ENCODE measurements around the gene HOXD3. TPM values are rescaled to one million over a fixed set of nuclear protein-coding genes. Genes with fewer than 3 reads are reported as not detected.

The HOXD3 gene
- total and polyA plus RNA-seq, 4 donors = 0.07 to 2.5 (median 0.64) TPM

DNA sequence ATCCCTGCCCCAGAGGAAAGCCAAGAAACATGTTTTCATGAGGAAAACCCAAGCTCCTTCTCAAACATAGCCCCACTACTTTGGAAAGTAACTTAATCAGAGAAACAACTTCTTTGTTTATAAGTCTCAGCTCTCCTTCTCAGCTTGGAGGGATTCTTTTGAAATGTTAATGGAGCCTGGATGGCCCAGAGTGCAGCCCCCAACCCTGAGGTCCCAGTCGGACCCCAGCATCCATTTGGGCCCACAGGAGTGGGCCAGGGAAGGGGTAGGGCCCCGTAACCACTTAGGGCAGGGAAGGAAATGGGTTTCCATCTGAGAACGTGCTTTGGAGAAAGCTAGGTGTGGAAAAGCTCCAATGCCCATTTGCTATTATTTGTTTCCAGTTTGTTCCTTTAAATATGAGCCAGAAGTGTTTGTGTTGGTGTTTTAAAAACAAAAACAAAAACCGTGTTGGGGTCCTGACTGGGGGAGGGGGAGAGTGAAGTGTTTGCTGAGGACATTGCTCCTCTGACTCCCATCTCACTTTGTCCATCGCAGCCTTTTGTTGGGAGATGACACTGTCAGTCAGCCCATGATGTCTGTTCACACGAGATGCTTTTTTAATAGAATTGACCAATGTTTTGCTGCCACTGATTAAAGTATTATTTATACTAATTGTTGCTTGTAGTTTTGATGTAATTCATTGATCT is 1.6 kb upstream of the HOXD3 start:
- ATAC-seq (ENCODE audit: insufficient read depth, low FRiP score) (no peak), DNase-seq (peak in 1 of 3 donors; percentile 1)
- Histone ChIP-seq H3K4me1 (ENCODE audit: control insufficient read depth in 5 of 5, insufficient read depth in 5 of 5, low read length in 5 of 5) (peaks cover 0 to 22% (median 9%) of the 10 kb centered on the region in 5 donors), H3K27me3 (ENCODE audit: control insufficient read depth in 3 of 3, insufficient read depth in 3 of 3, low read length in 2 of 3) (peaks cover 34 to 96% (median 91%) of the 10 kb centered on the region in 3 donors), H3K9ac (ENCODE audit: insufficient read depth in 1 of 2, low read length in 2 of 2) (no peak overlapping the region), H3K9me3 (ENCODE audit: control insufficient read depth in 4 of 4, insufficient read depth in 3 of 4, low read length in 3 of 4) (peaks cover 0 to 17% (median 0%) of the 10 kb centered on the region in 4 donors), H3K36me3 (ENCODE audit: control insufficient read depth in 4 of 4, insufficient read depth in 4 of 4, low read length in 4 of 4) (no peaks in the 10 kb centered on the region), H3K27ac (ENCODE audit: low read depth in 1 of 2, low read length in 1 of 2) (no peak overlapping the region), H3K4me3 (no peak overlapping the region)
- 10 to 21% methylated on average over 6 of the region's 6 CpGs for WGBS, 2 donors
- TF ChIP-seq, protein P1, sequence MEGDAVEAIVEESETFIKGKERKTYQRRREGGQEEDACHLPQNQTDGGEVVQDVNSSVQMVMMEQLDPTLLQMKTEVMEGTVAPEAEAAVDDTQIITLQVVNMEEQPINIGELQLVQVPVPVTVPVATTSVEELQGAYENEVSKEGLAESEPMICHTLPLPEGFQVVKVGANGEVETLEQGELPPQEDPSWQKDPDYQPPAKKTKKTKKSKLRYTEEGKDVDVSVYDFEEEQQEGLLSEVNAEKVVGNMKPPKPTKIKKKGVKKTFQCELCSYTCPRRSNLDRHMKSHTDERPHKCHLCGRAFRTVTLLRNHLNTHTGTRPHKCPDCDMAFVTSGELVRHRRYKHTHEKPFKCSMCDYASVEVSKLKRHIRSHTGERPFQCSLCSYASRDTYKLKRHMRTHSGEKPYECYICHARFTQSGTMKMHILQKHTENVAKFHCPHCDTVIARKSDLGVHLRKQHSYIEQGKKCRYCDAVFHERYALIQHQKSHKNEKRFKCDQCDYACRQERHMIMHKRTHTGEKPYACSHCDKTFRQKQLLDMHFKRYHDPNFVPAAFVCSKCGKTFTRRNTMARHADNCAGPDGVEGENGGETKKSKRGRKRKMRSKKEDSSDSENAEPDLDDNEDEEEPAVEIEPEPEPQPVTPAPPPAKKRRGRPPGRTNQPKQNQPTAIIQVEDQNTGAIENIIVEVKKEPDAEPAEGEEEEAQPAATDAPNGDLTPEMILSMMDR (IDR thresholded peaks at IDR 0.05; ENCODE audit: control extremely low read depth, extremely low read depth) = no peak

DNA sequence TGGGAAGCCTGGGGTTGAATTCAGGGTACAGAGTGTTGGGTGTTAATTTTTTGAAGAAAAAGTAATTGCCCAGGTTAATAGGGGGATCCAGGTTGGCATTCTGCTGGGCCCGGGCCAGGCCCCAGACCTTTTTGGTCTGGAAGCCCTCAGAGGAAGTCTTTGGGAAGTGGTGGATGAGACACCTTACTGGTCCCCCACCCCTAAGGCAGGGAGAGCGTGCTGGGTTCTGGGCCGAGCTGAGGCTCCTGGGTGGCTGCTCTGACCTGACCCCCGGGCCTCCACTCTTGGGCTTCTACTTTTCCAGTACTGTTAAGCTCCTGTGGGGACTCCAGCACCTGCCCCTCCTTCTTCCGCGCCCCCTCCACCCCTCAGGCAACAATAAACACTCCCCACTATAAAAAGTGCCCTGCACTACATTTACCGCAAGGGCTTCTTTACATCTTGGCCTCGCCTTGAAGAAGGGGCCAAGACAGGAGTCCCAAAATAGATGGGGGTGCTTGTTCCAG is 753 bp upstream of the HOXD3 start:
- DNase-seq = no peak
- TF ChIP-seq, protein P1 (IDR thresholded peaks at IDR 0.05; ENCODE audit: control extremely low read depth, extremely low read depth) = no peak
- Histone ChIP-seq H3K9me3 (ENCODE audit: control insufficient read depth in 4 of 4, insufficient read depth in 3 of 4, low read length in 3 of 4) (peaks cover 0 to 19% (median 0%) of the 10 kb centered on the region in 4 donors), H3K36me3 (ENCODE audit: control insufficient read depth in 4 of 4, insufficient read depth in 4 of 4, low read length in 4 of 4) (no peaks in the 10 kb centered on the region), H3K9ac (ENCODE audit: insufficient read depth in 1 of 2, low read length in 2 of 2) (no peak overlapping the region), H3K27ac (ENCODE audit: low read depth in 1 of 2, low read length in 1 of 2) (no peak overlapping the region), H3K4me1 (ENCODE audit: control insufficient read depth in 5 of 5, insufficient read depth in 5 of 5, low read length in 5 of 5) (peaks cover 0 to 27% (median 9%) of the 10 kb centered on the region in 5 donors), H3K27me3 (ENCODE audit: control insufficient read depth in 3 of 3, insufficient read depth in 3 of 3, low read length in 2 of 3) (peaks cover 36 to 95% (median 90%) of the 10 kb centered on the region in 3 donors), H3K4me3 (no peak overlapping the region)
- no peak for ATAC-seq (ENCODE audit: insufficient read depth, low FRiP score)
- 31% methylated on average over 8 of the region's 8 CpGs for WGBS, 2 donors

DNA sequence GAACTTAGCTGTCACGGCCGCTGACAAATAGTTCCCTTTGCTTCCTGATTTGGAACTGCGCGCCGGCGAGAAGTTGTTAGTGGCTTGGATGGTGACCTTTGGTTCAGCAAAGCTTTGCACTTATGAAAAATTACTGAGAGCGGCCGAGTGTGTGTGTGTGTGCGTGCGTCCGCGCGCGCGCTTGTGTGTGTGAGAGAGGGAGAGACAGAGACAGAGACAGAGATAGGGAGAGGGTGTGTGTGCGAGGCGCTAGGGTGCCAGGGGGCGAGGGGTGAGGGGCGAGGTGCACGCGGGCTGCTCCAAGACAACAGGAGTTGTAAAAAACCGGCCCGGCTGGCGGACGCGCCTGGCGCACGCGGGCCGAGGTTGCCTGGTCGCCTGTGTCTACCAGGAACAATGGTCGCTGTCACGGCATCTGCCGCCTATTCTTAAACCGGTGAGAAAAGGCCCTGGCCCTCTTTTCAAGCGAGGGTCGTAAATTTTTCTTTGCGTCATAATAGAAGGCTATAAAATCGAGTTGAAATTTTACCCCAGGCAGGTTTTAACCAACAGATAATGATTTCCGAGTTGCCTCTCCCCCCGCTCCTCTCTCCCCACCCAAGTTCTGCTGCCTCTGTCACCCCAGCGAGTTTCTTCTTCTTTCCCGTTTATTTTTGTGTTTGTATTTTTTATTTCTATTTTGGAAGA is 535 bp downstream of the HOXD3 start:
- Histone ChIP-seq H3K4me3 (no peak overlapping the region), H3K4me1 (ENCODE audit: control insufficient read depth in 5 of 5, insufficient read depth in 5 of 5, low read length in 5 of 5) (peaks cover 0 to 28% (median 9%) of the 10 kb centered on the region in 5 donors), H3K9me3 (ENCODE audit: control insufficient read depth in 4 of 4, insufficient read depth in 3 of 4, low read length in 3 of 4) (peaks cover 0 to 19% (median 0%) of the 10 kb centered on the region in 4 donors), H3K36me3 (ENCODE audit: control insufficient read depth in 4 of 4, insufficient read depth in 4 of 4, low read length in 4 of 4) (no peaks in the 10 kb centered on the region), H3K9ac (ENCODE audit: insufficient read depth in 1 of 2, low read length in 2 of 2) (no peak overlapping the region), H3K27me3 (ENCODE audit: control insufficient read depth in 3 of 3, insufficient read depth in 3 of 3, low read length in 2 of 3) (peaks cover 24 to 96% (median 96%) of the 10 kb centered on the region in 3 donors), H3K27ac (ENCODE audit: low read depth in 1 of 2, low read length in 1 of 2) (no peak overlapping the region)
- peak in 1 of 3 donors; percentile 25 for DNase-seq
- WGBS, 2 donors = 5 to 10% methylated on average over 42 to 43 of the region's 43 CpGs
- TF ChIP-seq, protein P1 (IDR thresholded peaks at IDR 0.05; ENCODE audit: control extremely low read depth, extremely low read depth) = no peak
- no peak for ATAC-seq (ENCODE audit: insufficient read depth, low FRiP score)

Measured in lung (tissue), 12 donors.